Stimulated activated CD8-positive, alpha-beta memory T cell treated with anti-CD3 and anti-CD28 coated beads, Interleukin-4, amount 100 ng/mL, for 1 hour (primary cell): ENCODE data around the gene EXOC3L1.
A peak's percentile ranks its signal among the peaks of the same experiment; 100 is the strongest.

ENCODE experiments used
- DNase-seq, 2 donors: peaks; one replicate each; pipeline ENCODE4 v3.0.0-alpha.2; 2020; ENCODE audit warnings: low read depth in 2 of 2, low spot score in 1 of 2

Gene EXOC3L1

GRCh38 chr16:67165121-67166078 lies 24.5 kb downstream of the EXOC3L1 start:
- DNase-seq, result no peak

- no peak for DNase-seq
Observed at GRCh38 chr16:67164599-67165061, 25.3 kb downstream of the EXOC3L1 start, which contains the start of gene HSF4. TSS of gene HSF4 (plus strand) at chr16:67164745. CDS start at chr16:67164812, 67 bp downstream.

- no peak for DNase-seq
Observed at GRCh38 chr16:67163999-67164558, 25.9 kb downstream of the EXOC3L1 start.

GRCh38 chr16:67163164-67163998 lies 26.6 kb downstream of the EXOC3L1 start:
- DNase-seq, result no peak

GRCh38 chr16:67162506-67163163 lies 27.3 kb downstream of the EXOC3L1 start:
- DNase-seq, result no peak

- DNase-seq, result no peak
Observed at GRCh38 chr16:67161595-67162058, 28.3 kb downstream of the EXOC3L1 start.

- peak in 1 of 2 donors; percentile 64 for DNase-seq
Observed at GRCh38 chr16:67158637-67159600, 31.0 kb downstream of the EXOC3L1 start.

GRCh38 chr16:67157892-67158635 lies 31.9 kb downstream of the EXOC3L1 start:
- DNase-seq, result no peak

- DNase-seq, result no peak
Observed at GRCh38 chr16:67157106-67157748, 32.7 kb downstream of the EXOC3L1 start.

- no peak for DNase-seq
Observed at GRCh38 chr16:67156143-67156844, 33.6 kb downstream of the EXOC3L1 start.

GRCh38 chr16:67155295-67156142 lies 34.4 kb downstream of the EXOC3L1 start:
- DNase-seq, result peak in 1 of 2 donors; percentile 62

- DNase-seq, result no peak
Observed at GRCh38 chr16:67154578-67155294, 35.2 kb downstream of the EXOC3L1 start.

- no peak for DNase-seq
Observed at GRCh38 chr16:67151431-67152097, 38.4 kb downstream of the EXOC3L1 start.

GRCh38 chr16:67150833-67151396 lies 39.0 kb downstream of the EXOC3L1 start, which contains the start of gene B3GNT9:
TSS of gene B3GNT9 (minus strand) at chr16:67150998. CDS start at chr16:67150485, 513 bp downstream.
- no peak for DNase-seq
